GM13977 (cell line): Measurements from ENCODE around the gene F9.
"Not testable (repeated sequence)": the region's sequence is repeated elsewhere in the genome, so short reads cannot be mapped to it uniquely, and the experiment has no call there.

Experiments
- DNase-seq: peaks from one replicate; pipeline ENCODE4 v3.0.0; 2012; ENCODE audit warnings: low spot score
- CTCF ChIP-seq: IDR thresholded peaks from 2 replicates; pipeline ENCODE4 v1.5.1; 2012; ENCODE audit warnings: mild to moderate bottlenecking, control low read depth; ENCODE audit not compliant: insufficient read depth; ENCODE audit errors: extremely low read depth, missing control alignments
- in situ Hi-C: fragments of 300-500 bp; cut with MboI; formaldehyde crosslinking; loops from one replicate; pipeline ENCODE4 v1.12.0; 2022; ENCODE audit warnings: low sequenced_read_pairs, low pct_unique_long_range_greater_than_20kb, mixed read lengths, inconsistent platforms; ENCODE audit not compliant: unreplicated experiment

Gene F9

GRCh38 chrX:139530550-139530949, at the start of gene F9:
Gene F9 (plus strand): TSS chrX:139530739. CDS start chrX:139530765, 26 bp downstream.
- in situ Hi-C loops, result no loop called here
- TF ChIP-seq CTCF, result no peak
- no peak for DNase-seq

- in situ Hi-C loops, result no loop called here
- TF ChIP-seq CTCF, result no peak
- DNase-seq, result no peak
These were observed 46.8 kb upstream of the F9 start for GRCh38 chrX:139483699-139484098.

GRCh38 chrX:139484591-139484990, 45.9 kb upstream of the F9 start:
- in situ Hi-C loops, result no loop called here
- DNase-seq, result no peak
- no peak for TF ChIP-seq CTCF

GRCh38 chrX:139495324-139495723, 35.2 kb upstream of the F9 start:
- DNase-seq, result no peak
- in situ Hi-C loops, result no loop called here
- TF ChIP-seq CTCF, result no peak

GRCh38 chrX:139506333-139506732, 24.2 kb upstream of the F9 start:
- in situ Hi-C loops, result no loop called here
- TF ChIP-seq CTCF, result no peak
- DNase-seq, result no peak

GRCh38 chrX:139508099-139508498, 22.4 kb upstream of the F9 start:
- in situ Hi-C loops, result no loop called here
- no peak for TF ChIP-seq CTCF
- no peak for DNase-seq

- no peak for DNase-seq
- in situ Hi-C loops, result no loop called here
- TF ChIP-seq CTCF, result no peak
These were observed 12.1 kb upstream of the F9 start for GRCh38 chrX:139518475-139518874.

- DNase-seq, in situ Hi-C loops: not testable (repeated sequence)
These were observed 1.7 kb upstream of the F9 start for GRCh38 chrX:139528829-139529228.
